Endothelial cell of umbilical vein (primary cell): ENCODE data around the gene RASL11A.

Experiments used
- EZH2 ChIP-seq: IDR thresholded peaks from 2 replicates; pipeline ENCODE4 v1.6.1; 2012; ENCODE audit warnings: borderline replicate concordance, low read depth, mild to moderate bottlenecking, moderate library complexity, low read length, inconsistent platforms; ENCODE audit not compliant: severe bottlenecking
- MAX ChIP-seq: IDR thresholded peaks from 2 replicates; pipeline ENCODE4 v1.6.1; 2011; ENCODE audit not compliant: insufficient read depth, insufficient read length

GRCh38 chr13:27267596-27267995, 3.0 kb upstream of the RASL11A start:
- TF ChIP-seq MAX (no peak), EZH2 (no peak)
